ENCODE data around the gene EDA. TPM values are rescaled to one million over a fixed set of nuclear protein-coding genes. Genes with fewer than 3 reads are reported as not detected.

EDA gene
- total RNA-seq, 1 donor, result under 0.01 TPM

DNA sequence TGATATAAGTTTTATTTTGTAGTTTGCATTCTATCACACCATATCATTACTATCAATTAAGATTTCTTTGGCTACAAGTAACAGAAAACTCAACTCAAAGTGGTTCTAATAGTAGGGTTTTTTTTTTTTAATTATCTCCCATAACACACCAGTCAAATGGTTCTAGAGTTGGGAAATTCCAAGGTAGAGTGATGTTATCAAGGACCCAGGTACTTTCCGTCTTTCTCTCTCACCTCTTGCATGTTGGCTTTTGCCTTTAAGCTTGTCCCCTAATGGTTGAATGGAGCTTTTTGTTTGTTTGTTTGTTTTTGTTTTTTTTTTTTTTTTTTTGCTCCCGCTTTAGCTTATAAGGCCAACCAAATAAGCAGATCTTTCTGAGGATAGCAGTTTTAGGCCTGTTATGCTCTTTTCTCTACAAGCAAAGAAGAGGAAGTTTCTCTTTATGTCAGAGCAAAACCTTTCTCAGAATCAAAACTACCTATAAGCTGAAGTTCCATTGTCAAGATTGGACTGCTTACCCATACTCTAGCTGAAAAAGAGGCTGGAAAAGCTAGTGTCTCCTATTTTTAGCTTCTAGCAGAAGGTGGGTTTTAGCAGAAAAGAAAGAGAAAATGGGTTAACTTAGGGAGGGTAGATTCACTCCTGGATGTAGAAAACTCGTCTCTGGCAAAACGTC lies 177.5 kb downstream of the EDA start:
- Histone ChIP-seq H4K20me1 (ENCODE audit: insufficient read depth, low read length) (no peaks in the 10 kb centered on the region), H3K4me1 (ENCODE audit: insufficient read depth, low read length) (no peaks in the 10 kb centered on the region), H3K9me3 (ENCODE audit: low read depth, low read length) (no peaks in the 10 kb centered on the region), H3K36me3 (ENCODE audit: insufficient read depth, low read length) (no peaks in the 10 kb centered on the region), H3K79me2 (ENCODE audit: insufficient read depth, low read length) (no peaks in the 10 kb centered on the region), H2AFZ (ENCODE audit: low read length) (no peak overlapping the region), H3K27me3 (ENCODE audit: insufficient read depth, low read length) (peaks cover 5% of the 10 kb centered on the region), H3K4me2 (ENCODE audit: insufficient read depth, low read length) (no peak overlapping the region), H3K4me3 (ENCODE audit: insufficient read depth, low read length) (no peak overlapping the region), H3K27ac (ENCODE audit: low read depth, low read length) (no peak overlapping the region)
- TF ChIP-seq, protein P1, sequence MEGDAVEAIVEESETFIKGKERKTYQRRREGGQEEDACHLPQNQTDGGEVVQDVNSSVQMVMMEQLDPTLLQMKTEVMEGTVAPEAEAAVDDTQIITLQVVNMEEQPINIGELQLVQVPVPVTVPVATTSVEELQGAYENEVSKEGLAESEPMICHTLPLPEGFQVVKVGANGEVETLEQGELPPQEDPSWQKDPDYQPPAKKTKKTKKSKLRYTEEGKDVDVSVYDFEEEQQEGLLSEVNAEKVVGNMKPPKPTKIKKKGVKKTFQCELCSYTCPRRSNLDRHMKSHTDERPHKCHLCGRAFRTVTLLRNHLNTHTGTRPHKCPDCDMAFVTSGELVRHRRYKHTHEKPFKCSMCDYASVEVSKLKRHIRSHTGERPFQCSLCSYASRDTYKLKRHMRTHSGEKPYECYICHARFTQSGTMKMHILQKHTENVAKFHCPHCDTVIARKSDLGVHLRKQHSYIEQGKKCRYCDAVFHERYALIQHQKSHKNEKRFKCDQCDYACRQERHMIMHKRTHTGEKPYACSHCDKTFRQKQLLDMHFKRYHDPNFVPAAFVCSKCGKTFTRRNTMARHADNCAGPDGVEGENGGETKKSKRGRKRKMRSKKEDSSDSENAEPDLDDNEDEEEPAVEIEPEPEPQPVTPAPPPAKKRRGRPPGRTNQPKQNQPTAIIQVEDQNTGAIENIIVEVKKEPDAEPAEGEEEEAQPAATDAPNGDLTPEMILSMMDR (IDR thresholded peaks at IDR 0.05; ENCODE audit: extremely low read depth, low read depth, low read length), result no peak
- no peak for DNase-seq (ENCODE audit: insufficient read length, low spot score, missing footprints)

DNA sequence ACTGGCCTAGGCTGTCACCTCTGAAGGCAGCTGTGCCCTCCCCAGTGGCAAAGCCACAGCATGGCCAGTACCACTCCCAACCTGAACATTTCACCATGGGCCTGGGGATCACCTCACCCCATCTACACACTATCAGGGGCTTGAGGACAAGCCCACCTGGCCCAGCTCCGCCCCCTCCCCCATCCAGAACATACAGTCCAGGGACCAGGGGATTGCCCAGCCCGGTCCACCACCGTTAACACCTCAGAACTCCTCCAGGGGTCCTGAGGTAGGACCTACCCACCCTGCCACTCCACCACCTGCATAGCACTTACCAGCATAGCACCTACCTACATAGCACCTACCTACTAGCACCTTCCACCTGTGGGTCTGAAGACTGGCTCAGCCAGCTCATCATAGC lies 179.8 kb downstream of the EDA start:
- TF ChIP-seq, protein P1 (IDR thresholded peaks at IDR 0.05; ENCODE audit: extremely low read depth, low read depth, low read length), result no peak
- DNase-seq (ENCODE audit: insufficient read length, low spot score, missing footprints), result no peak
- Histone ChIP-seq H3K36me3 (ENCODE audit: insufficient read depth, low read length) (no peaks in the 10 kb centered on the region), H3K79me2 (ENCODE audit: insufficient read depth, low read length) (no peaks in the 10 kb centered on the region), H3K9me3 (ENCODE audit: low read depth, low read length) (no peaks in the 10 kb centered on the region), H4K20me1 (ENCODE audit: insufficient read depth, low read length) (no peaks in the 10 kb centered on the region), H3K4me2 (ENCODE audit: insufficient read depth, low read length) (no peak overlapping the region), H3K27me3 (ENCODE audit: insufficient read depth, low read length) (peaks cover 5% of the 10 kb centered on the region), H3K4me3 (ENCODE audit: insufficient read depth, low read length) (no peak overlapping the region), H3K27ac (ENCODE audit: low read depth, low read length) (no peak overlapping the region), H2AFZ (ENCODE audit: low read length) (no peak overlapping the region), H3K4me1 (ENCODE audit: insufficient read depth, low read length) (no peaks in the 10 kb centered on the region)

DNA sequence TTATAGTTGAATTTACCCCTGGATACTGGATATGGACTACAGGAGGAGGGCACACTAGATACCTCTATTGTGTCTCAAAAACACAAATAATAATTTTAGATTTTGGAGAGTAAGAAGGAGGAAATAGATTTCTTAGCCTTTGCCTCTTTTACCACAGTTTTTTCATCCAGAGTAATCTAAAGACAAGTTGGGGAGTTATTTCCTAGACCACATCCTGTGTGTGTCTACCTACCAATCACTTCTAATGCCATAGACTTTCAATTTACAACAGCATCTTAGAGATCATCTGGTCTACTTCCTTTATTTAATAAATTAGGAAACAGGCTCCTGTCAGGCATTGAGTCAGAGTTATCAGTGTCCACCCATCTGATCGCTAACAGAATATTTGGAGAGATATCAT lies 191.5 kb downstream of the EDA start:
- H3K4me1 ChIP-seq (ENCODE audit: insufficient read depth, low read length), result no peaks in the 10 kb centered on the region
- H3K4me3 ChIP-seq (ENCODE audit: insufficient read depth, low read length), result no peak overlapping the region
- H3K9me3 ChIP-seq (ENCODE audit: low read depth, low read length), result no peaks in the 10 kb centered on the region
- no peak overlapping the region for H3K27ac ChIP-seq (ENCODE audit: low read depth, low read length)
- TF ChIP-seq, protein P1 (IDR thresholded peaks at IDR 0.05; ENCODE audit: extremely low read depth, low read depth, low read length), result no peak
- H2AFZ ChIP-seq (ENCODE audit: low read length), result no peak overlapping the region
- H3K4me2 ChIP-seq (ENCODE audit: insufficient read depth, low read length), result no peak overlapping the region
- DNase-seq (ENCODE audit: insufficient read length, low spot score, missing footprints), result no peak
- H3K79me2 ChIP-seq (ENCODE audit: insufficient read depth, low read length), result no peaks in the 10 kb centered on the region
- no peaks in the 10 kb centered on the region for H4K20me1 ChIP-seq (ENCODE audit: insufficient read depth, low read length)
- no peaks in the 10 kb centered on the region for H3K27me3 ChIP-seq (ENCODE audit: insufficient read depth, low read length)
- no peaks in the 10 kb centered on the region for H3K36me3 ChIP-seq (ENCODE audit: insufficient read depth, low read length)

DNA sequence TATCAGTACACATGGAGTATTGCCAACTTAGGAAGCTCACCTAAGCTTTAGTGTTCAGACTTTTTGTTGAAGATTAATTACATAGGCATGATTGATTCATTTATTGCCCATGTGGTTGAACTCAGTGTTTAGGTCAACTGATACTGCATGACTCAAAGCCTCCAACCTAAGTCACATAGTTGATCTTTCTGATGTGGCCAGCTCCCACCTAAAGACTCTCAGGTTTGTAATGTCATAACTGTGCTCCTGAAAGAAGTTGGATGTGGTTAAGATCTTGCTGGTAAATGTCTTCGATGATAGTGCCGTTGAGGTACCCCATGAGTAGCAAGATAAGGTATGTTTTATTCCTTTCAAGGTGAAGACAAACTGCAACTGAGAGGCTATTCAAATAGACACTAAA lies 192.5 kb downstream of the EDA start:
- Histone ChIP-seq H4K20me1 (ENCODE audit: insufficient read depth, low read length) (no peaks in the 10 kb centered on the region), H3K27ac (ENCODE audit: low read depth, low read length) (no peak overlapping the region), H3K27me3 (ENCODE audit: insufficient read depth, low read length) (no peaks in the 10 kb centered on the region), H3K9me3 (ENCODE audit: low read depth, low read length) (no peaks in the 10 kb centered on the region), H3K79me2 (ENCODE audit: insufficient read depth, low read length) (no peaks in the 10 kb centered on the region), H2AFZ (ENCODE audit: low read length) (no peak overlapping the region), H3K4me3 (ENCODE audit: insufficient read depth, low read length) (no peak overlapping the region), H3K4me1 (ENCODE audit: insufficient read depth, low read length) (no peaks in the 10 kb centered on the region), H3K36me3 (ENCODE audit: insufficient read depth, low read length) (no peaks in the 10 kb centered on the region), H3K4me2 (ENCODE audit: insufficient read depth, low read length) (no peak overlapping the region)
- TF ChIP-seq, protein P1 (IDR thresholded peaks at IDR 0.05; ENCODE audit: extremely low read depth, low read depth, low read length), result no peak
- DNase-seq (ENCODE audit: insufficient read length, low spot score, missing footprints), result no peak

Data from osteoblast (primary cell).